Kidney epithelial cell (primary cell): Measurements from ENCODE around the gene MARCHF6. TPM values are rescaled to one million over a fixed set of nuclear protein-coding genes. Genes with fewer than 3 reads are reported as not detected.

Source experiments
- total RNA-seq: library from RNA; depleted of rRNA; stranded (reverse); fragments of >200 nt; gene quantifications from 2 replicates; pipeline ENCODE4 v1.2.3, GENCODE V29; 2015

The MARCHF6 gene
- total RNA-seq, 1 donor from 2014 or later = 47.1 TPM

Other genes starting within 250 kb of the MARCHF6 start
- gene ATPSCKMT, start 103.8 kb upstream of the MARCHF6 start, total RNA-seq = 16.9 and 51.2 TPM in 2 replicates
- 442 and 506 TPM in 2 replicates for gene CCT5, start 103.4 kb upstream of the MARCHF6 start, total RNA-seq
- gene CMBL, start 45.8 kb upstream of the MARCHF6 start, total RNA-seq = 7.7 and 7.8 TPM in 2 replicates
- 0.21 TPM in 1 of 2 replicates, not detected in the other for gene ROPN1L, start 88.2 kb downstream of the MARCHF6 start, total RNA-seq
- gene ANKRD33B, start 210.4 kb downstream of the MARCHF6 start, total RNA-seq = 5.0 and 5.5 TPM in 2 replicates